ENCODE measurements around the gene CARMIL3.
"Not testable (repeated sequence)": the region's sequence is repeated elsewhere in the genome, so short reads cannot be mapped to it uniquely, and the experiment has no call there.

The CARMIL3 gene

DNA sequence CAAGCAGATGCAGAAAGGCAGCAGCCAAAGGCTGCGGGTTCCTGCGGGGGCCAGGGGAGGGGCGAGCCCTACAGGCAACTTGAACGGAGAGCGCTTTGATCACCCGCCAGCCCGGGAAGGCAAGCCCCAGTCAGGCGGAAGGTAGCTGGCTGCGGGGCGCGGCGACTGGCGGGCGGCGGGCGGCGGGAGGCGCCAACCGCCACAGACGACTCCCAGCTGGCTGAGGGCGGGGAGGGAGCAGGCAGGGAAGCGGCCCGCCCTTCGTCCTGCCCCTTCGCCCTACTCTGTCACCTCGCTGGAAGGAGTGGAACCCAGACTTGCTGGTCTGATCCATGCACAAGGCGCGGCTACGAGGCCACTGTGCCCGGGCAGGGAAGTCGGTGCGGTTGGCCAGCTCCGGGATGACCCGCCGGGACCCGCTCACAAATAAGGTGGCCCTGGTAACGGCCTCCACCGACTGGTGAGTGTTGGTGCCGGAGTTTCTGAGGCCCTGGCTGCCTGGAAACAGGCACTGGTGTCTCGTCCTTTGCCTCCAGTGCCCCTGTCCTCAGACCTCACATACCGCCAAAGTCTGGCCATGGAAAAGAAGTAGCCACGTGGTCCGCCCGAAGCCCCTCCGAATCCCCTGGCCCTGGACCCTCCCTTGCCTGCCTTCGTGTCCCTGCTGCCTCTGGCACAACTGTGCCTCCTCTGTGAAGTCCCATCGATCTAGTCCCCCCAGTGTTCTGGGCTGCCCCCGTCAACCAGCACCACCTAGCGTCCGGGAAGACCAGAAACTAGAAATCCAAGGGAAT lies 15.4 kb upstream of the CARMIL3 start:
- peak overlapping the region; percentile 46 to 59 (median 52) for H3K4me3 ChIP-seq
- peak overlapping the region in 20 of 21 experiments; percentile 55 to 93 (median 87) for H3K27ac ChIP-seq

DNA sequence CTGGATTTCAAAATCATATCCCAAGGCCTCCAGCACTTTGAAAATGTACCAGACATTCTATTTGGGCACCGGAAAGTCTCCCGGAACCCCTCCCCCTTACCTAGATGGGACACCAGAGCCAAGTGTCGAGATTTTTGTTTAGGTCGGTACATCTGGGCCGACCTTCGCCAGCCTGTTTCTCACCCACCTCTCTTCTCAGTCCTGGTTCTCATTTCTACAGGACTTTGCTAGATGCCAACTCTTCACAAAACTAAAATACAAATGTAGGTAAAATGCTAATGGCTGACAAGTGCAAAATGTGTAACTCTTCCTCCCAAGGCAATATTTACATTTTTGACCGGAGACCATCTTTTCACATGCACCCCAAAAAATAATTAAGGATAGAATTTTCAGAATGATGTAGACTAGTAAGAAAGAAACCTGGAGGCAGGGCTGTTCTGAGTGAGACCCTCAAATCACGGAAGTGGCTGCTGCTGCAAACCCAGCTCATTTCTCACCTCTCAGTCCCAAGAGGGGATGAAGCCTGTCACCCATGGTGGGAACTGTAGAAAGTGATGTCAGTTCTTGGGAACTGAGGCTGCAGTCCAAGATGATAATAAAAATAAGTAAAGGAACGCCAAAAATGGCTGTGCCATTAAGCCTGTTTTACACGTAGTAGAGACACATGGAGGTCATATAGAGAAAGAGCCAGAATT lies 14.7 kb upstream of the CARMIL3 start:
- H3K27ac ChIP-seq, result peak overlapping the region in 19 of 21 experiments; percentile 74 to 93 (median 87)
- peak overlapping the region; percentile 46 to 59 (median 52) for H3K4me3 ChIP-seq

DNA sequence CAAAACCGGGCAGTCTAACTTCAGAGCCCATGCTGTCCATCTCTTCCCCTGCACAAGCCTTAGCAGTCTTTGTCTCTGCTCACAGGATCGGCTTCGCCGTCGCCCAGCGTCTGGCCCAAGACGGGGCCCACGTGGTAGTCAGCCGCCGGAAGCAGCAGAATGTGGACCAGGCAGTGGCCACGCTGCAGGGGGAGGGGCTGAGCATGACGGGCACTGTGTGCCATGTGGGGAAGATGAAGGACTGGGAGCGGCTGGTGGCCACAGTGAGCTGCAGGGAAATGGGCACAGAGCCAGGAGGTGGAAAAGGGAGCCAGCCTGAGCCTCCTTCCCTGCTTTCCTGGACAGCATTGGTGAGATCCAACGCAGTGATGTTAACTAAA lies 14.2 kb upstream of the CARMIL3 start:
- no peak overlapping the region for H3K4me3 ChIP-seq
- H3K27ac ChIP-seq, result no peak overlapping the region

DNA sequence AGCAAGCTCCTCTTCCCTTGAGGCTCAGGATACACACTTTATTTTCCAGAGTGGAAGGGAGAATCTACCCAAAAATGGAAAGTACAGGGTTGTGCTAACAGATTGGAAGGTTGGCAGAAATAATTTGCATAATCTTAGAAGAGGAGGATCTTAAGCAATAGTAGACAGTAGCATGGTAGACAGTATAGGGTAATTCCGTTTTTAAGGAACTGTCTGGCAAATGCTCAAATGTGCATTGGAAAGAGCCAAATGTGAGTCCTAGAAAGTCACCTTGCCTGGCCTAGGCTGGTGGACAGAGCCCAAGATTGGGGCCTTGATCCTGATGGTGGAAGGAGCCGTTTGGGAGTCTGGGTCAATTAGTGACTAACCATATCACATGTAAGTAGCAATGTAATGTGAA lies 13.1 kb upstream of the CARMIL3 start:
- no peak overlapping the region for H3K27ac ChIP-seq
- H3K4me3 ChIP-seq, result no peak overlapping the region

DNA sequence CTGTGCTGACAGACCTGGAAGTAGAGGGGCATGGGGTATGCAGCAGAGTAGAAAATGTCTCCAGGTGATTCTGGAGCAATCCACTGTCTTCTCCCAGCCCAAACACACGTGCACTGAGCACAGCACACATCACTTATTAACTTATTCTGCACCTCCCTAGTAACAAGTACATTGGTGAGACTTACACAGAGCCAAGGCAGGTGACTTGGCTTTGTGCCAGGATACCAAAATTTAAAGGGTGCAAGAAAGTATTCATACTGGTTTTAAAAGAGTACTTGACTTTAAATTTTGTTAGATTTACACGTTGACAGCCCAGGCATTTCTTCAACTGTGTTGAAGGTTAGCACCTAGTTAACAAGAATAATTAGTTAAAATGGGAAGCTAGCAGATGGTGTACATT lies 11.1 kb upstream of the CARMIL3 start:
- Histone ChIP-seq H3K27ac (no peak overlapping the region), H3K4me3 (no peak overlapping the region)

DNA sequence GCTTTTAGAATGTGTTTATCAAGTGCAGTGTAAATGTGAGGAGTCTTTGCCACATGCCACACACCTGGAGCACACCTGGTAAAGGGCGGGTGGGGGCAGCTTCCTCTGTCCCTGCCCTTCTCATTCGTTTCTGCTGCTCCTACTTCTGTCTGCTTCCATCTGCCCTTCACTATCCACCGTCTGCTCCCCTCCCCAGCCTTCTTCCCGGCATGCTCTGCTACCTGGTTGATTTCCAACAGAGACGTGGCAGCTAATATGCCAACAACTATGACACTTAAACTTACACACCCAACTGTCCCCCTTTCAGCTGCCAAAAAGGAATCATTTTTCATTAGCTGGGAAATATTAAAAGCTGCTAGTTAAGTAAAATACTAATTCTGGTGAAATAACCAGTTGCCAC lies 9.1 kb upstream of the CARMIL3 start:
- Histone ChIP-seq H3K4me3 (no peak overlapping the region), H3K27ac (no peak overlapping the region)

DNA sequence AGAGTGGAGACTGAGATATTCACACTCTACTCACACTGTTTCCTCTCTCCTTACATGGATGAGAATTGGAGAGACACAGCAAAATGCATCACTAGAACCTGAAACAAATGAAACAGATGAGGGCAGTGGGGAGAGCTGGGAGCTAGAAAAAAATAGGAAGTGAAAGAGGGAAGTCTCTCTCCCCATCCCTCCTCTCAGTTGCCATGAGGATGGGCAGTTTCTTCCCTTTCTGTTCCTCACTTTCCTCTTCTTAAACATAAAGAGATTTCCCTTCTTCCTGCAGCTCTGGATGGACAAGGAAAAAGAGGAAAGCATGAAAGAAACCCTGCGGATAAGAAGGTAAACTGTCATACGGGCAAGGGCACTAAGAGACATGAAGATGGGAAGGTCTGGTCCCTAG lies 2.8 kb upstream of the CARMIL3 start:
- not testable (repeated sequence) for H3K27ac ChIP-seq, H3K4me3 ChIP-seq

DNA sequence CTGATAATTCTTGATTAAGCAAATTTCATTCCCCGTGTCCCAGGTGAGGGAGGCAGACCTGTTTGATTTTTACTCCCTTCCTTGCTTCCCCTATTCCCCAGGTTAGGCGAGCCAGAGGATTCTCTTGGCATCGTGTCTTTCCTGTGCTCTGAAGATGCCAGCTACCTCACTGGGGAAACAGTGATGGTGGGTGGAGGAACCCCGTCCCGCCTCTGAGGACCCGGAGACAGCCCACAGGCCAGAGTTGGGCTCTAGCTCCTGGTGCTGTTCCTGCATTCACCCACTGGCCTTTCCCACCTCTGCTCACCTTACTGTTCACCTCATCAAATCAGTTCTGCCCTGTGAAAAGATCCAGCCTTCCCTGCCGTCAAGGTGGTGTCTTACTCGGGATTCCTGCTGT lies 1.1 kb upstream of the CARMIL3 start:
- peak overlapping the region in 4 of 21 experiments; percentile 82 to 87 (median 84) for H3K27ac ChIP-seq
- H3K4me3 ChIP-seq, result not testable (repeated sequence)

DNA sequence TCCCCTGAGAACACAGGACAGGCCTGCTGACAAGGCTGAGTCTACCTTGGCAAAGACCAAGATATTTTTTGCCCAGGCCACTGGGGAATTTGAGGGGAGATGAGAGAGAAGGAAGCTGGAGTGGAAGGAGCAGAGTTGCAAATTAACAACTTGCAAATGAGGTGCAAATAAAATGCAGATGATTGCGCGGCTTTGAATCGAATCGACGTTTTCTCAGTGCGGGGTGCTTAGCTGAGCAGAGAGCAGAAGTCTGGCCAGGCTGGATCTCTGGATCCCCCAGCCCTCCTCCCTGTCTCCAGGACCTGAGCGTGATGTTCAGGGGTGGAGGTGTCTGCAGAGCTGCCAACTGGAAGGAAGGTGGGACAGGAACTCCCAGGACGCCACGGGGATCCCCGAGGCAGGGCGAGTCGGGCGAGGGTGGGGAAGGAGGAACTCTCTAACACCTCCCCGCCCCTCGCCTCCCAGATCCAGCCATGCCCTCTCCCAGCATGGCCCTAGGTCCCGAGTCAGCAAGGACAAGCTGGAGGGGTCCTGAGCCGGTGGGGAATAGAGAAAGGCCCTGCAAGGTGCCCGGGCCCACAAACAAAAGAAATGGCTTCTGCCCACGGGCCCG lies 527 bp upstream of the CARMIL3 start:
- peak overlapping the region; percentile 35 to 74 (median 65) for H3K4me3 ChIP-seq
- peak overlapping the region in 20 of 21 experiments; percentile 22 to 88 (median 82) for H3K27ac ChIP-seq

DNA sequence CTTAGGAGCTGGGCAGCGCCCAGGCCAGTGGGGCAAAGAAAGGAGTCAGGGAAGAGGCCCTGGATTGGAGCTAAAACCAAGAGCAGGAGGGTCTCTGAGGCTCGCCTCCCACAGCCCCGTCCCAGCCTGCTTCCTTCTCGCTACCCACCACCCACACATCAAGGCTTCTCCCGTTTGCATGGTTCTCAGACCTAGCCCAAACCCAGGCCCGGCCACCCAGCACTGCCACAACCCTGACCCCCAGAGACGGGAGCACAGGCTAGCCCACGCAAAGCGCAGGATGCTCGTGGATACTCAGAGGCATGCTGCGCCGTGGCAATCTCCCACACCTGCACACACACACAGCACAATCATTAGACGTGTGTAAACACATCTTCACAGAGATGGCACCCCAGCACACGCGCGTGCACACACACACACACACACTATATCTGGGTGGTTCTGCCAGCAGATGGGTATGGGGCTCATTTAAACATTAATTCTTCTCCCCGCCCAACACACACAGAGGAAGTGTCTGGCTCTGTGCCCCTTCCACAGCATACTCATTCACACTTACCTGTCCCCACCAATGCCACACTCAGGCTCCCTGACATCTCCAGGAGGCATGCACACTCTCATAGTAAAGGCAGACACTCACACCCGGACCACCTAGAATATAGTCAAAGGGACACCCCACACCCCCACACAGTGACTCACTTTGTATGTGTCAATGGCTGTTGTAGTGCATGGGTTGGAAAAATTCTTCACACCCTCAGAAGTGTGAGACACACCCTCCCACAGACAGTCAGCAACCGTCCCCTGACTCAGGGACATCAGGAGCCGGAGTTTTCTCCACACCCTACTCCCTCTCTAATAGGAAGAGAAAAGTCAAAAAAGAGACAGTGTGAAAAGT lies 1.1 kb downstream of the CARMIL3 start:
- H3K27ac ChIP-seq, result peak overlapping the region in 2 of 21 experiments; percentile 72 to 87
- H3K4me3 ChIP-seq, result peak overlapping the region; percentile 35 to 74 (median 65)

DNA sequence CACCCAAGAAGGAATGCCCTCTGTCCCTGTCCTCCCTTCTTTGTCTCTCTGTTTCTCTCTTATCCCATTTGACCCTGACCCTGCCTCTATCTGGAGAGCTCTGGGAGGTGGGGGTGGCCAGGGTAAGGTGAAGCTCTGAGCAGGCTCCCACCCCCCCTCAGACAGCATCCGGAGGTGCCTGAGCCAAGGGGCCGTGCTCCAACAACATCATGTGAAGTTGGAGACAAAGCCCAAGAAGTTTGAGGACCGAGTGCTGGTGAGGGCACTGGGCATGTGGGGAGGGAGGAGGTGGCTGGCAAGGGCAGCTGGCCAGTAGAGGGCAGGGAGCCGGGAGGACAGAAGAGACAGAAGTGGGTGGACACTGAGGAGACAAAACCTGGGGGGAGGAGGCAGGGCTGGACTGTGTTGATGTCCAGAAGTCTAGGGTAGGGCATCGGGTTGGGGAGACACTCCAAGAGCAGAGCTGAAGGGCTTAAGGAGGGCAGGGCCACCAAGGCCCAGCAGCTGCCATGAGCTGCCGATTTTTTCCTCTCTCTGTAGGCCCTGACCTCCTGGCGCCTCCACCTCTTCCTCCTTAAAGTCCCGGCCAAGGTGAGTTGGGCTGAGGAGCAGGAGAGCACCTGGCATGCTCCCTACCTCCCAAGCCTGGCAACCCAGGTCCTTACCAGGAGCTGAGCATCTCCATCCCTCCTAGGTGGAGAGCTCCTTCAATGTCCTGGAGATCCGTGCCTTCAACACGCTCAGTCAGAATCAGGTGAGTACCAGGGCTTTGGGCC lies 1.9 kb downstream of the CARMIL3 start:
- no peak overlapping the region for H3K4me3 ChIP-seq
- no peak overlapping the region for H3K27ac ChIP-seq

DNA sequence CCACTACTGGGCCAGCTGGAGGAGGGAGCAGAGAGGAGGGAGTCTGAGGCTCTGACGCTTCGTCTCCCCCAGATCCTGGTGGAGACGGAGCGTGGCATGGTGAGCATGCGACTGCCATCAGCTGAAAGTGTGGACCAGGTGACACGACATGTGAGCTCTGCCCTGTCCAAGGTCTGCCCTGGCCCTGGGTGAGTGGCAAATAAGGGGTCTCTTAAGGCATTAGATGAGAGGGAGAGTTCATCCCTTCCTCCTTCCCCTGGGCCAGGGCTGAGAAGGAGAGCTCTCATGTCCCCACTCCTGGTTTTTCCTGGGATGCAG lies 2.5 kb downstream of the CARMIL3 start:
- Histone ChIP-seq H3K27ac (no peak overlapping the region), H3K4me3 (no peak overlapping the region)

DNA sequence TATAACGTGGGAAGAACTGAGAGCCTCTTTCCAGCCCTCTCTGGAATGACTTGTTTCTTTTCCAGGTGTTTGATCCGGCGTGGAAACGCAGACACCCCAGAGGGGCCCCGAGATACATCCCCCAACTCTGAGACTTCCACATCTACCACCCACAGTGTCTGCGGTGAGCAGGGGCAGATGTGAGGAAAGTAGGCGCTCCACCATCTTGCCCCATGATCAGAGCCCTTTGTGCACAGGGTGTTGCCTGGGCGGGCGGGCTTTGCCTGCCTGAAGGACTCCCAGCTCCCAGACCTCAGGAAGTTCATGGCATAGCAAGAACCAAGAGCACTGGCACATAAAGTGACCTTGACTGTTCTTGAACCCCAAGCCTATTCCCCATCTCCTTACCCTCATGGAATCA lies 2.8 kb downstream of the CARMIL3 start:
- Histone ChIP-seq H3K4me3 (no peak overlapping the region), H3K27ac (no peak overlapping the region)

DNA sequence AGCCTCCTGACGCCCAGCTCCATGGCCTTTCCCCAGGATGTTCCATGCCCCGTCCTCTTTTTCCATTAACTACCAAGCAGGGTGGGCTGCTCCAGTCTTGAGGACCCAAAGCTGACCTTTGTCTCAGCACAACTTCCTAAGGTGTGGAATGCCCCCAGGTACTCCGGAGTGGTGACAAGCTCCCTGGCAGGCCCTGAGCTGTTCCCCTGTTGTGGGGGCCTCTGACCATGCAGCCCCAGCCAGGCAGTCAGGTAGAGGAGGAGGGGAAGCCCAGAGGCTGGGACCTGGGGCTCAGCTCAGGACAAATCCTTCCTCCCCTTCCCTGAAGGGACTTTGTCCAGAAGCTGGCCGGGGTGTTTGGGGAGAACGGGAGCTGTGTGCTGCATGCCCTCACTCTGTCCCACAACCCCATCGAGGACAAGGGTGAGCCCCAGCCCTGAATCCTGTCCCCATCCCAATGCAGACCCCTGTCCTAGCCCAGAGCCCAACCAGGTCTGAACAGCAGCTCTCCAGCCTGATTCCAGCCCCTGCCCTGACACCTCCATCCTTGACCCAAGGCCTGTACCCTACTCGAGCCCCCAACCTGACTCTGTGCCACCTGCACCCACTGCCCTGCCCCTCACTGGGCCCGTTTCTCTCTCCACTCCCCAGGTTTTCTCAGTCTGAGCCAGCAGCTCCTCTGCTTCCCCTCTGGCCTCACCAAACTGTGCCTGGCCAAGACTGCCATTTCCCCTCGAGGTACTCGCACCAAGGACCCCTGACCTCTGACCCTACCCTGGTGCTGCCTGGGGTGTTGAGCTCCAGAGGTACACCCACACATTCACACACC lies 4.4 kb downstream of the CARMIL3 start:
- H3K4me3 ChIP-seq, result no peak overlapping the region
- no peak overlapping the region for H3K27ac ChIP-seq

DNA sequence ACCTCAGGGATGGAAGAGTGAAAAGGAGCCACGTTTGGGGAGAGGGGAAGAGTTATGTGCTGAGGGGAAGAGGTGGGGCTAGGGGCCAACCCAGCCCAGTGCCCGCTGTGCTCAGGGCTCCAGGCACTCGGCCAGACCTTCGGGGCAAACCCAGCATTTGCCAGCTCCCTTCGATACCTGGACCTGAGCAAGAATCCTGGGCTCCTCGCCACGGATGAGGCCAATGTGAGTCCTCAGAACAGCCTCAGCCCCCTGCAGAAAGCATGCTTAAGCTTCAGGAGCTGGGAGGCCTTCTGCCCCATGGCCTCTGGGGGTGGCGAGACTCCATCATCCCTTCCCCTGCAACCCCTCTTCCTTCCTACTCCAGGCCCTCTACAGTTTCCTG lies 5.0 kb downstream of the CARMIL3 start:
- Histone ChIP-seq H3K27ac (no peak overlapping the region), H3K4me3 (no peak overlapping the region)

DNA sequence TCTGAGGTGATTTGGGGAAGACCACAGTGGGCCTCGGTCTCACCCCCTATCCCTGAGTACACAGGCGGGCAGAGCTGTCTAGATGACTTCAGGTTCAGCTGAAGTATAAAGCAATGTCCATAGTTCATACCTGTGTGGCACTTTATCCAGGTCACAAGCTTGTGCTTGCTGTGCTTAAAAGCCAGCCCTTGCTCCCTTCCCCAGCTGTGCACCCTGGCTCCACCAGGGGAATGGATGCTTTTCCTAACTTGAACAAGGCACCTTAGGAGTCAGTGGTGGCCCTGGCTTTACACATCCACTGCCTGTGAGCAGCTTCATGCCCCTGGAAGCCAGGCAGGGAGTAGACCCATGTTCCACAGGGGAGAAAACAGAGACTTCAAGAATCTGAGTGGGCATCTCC lies 5.5 kb downstream of the CARMIL3 start:
- Histone ChIP-seq H3K27ac (no peak overlapping the region), H3K4me3 (no peak overlapping the region)

DNA sequence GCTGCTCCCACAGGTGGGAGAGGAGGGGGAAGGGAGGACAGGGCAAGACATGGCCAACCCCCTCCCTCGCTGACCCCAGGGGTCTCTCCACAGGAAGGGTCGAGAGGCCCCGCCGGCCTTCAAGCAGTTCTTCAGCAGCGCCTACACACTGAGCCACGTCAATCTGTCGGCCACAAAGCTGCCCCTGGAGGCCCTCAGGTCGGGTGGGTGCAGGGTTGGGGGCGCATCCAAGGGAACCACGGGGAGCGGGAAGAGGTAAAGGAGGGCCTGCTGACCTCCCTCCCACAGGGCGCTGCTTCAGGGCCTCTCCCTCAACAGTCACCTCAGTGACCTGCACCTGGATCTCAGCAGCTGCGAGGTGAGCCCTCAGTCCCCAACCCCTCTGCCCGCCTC lies 6.1 kb downstream of the CARMIL3 start:
- Histone ChIP-seq H3K27ac (no peak overlapping the region), H3K4me3 (no peak overlapping the region)

DNA sequence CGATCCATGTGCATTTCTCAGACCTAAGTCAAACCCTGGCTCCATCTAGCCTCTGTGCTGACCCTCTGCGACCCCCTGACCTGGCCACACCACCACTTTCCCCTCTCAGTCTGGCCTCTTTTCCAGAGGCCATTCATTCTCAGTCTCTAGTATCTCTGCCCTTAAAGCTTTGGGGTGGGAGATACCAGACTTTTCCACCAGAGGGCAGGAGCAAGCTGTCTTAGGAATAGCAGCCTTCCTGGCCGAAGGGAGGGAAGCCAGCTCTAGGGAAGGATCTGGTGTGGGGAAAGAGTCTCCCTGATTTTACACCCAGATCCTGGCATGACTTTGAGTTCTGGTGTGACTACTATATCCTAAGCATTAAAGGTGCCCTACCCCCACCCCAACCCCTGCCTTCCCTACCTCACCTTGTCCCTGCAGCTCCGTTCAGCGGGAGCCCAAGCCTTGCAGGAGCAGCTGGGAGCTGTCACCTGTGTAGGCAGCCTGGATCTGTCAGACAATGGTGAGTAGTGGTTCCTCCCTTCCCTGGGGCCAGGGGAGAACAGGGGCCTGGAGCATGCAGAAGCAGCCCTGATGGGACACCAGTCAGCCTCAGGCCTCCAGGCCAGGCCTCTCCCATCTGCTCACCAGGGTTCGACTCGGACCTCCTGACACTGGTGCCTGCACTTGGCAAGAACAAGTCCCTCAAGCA lies 6.6 kb downstream of the CARMIL3 start:
- Histone ChIP-seq H3K27ac (no peak overlapping the region), H3K4me3 (no peak overlapping the region)
